ENCODE data around the gene TMEM175.
"Not testable (repeated sequence)": the region's sequence is repeated elsewhere in the genome, so short reads cannot be mapped to it uniquely, and the experiment has no call there.

The TMEM175 gene

DNA sequence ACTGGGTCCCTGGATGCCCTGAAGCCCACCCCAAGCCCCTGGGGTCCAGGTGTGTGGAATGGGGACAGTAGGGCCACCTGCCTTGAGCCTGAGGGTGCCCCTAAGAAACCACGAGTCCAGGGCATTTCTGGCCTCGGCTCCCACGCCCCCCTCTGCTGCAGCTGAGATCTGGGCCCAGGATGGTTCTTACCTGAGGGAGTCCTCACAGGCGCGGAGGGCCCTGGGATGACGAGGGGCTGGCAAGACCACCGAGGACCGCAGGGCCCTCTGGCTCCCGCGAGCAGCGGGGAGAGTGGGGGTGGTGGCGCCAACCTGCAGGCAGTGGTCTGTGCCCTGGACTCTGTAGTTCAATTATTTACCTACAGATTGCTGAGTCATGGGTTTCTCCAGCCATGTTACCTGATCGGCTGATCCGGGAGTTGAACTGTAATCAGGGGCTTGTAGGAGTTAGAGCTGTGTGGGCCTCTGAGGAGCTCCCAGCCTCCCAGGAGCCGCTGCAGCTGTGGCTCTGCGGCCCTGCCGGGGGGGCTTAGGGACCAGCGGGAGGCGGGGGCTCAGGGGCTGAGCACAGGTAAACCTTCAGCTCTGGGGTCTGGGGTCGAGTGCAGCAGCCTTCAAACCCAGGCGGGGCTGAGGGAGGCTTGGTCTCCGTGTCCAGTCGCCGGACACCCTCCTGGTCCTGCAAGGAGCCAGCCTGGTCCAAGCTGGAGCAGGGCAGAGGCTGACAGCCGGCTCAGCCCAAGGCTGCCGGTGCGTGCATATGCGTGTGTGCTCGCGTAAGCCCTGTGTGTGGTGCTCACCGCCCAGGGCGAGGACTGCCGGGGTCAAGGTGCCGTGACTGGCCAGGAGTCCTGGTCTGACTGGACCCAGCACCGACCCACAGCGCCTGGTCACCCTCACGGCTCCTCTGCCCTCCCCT is 61.1 kb downstream of the TMEM175 start, which contains the start of gene SLC26A1:
SLC26A1 (minus strand) TSS at position 294 of the 919 bp plus-strand sequence. CDS start 1,701 bp downstream, outside the sequence.
- DNase-seq = no peak

DNA sequence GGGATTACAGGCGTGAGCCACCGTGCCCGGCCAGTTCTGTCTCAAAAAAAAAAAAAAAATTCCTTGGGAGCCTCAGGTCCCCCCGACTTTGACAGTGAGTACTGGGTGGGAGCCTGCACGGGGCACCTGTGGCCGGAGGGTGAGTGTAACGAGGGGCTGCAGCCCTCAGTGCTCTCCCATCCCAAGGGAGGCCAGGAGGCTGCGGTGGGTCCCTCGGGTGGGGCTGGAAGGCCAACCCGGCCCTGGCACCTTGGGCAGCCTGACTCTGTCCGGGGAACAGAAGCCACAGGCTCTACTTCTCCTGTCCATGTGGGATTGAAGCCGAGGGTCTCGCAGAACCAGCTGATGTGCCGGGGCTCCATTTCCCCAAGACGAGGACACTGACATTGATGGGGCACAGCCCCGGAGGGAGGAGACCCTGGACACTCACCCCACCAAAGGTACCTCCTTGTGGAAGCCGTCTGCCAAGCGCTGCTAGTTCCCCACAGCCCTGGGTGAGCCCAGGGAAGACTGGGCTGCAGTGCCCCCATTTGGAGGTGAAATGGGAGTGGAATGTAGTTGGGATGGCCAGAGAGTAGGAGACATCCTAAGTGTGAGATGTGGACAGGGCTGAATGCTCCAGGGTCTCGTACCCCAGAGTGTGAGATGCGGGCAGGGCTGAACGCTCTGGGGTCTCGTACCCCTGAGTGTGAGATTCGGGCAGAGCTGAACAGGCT is 63.2 kb downstream of the TMEM175 start:
- no peak for DNase-seq

DNA sequence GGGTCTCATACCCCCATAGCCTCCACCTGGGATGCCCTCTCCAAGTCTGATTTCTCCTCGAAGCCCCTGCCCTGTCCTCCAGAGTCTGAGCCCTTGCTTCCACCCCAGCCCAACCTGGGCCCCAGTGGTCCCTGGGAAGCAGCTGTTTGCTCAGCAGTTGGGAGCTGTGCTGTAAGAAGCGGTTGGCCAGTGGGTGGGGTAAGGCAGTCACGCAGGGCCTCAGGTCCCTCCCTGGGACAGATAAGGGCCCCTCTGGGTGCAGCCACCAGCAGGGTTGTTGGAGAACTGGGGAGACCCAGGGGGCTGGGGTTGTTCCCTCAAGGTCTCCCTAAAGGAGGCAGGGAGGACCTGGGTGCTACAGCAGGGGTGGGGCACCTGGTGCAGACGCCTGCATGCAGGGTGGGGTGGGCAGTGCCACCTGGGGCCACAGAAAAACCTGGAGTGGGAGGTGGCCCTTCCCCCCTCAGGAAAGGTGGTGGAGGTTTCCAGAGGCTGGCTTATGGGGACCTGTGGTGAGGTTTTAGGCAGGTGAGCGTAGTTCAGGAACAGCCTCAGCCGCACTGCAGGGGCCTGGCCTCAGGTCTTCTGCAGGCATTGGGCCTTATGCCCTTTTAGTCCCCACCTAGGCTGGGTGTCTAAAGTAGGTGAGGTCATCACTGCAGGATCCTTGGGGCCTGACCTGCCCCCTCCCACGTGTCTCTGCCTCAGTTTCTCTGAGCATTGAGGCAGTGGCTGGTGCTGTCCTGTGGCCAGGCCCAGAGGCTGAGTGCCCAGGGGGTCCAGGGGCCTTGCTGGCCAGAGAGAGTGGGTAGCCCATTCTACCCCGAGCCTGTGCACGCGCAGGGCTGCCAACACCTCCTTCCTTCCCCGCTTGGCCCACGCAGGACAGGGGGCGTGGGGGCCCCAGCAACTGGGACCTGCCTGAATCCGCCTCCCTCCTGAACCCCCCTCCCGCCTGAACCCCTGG is 64.1 kb downstream of the TMEM175 start:
- no peak for DNase-seq

DNA sequence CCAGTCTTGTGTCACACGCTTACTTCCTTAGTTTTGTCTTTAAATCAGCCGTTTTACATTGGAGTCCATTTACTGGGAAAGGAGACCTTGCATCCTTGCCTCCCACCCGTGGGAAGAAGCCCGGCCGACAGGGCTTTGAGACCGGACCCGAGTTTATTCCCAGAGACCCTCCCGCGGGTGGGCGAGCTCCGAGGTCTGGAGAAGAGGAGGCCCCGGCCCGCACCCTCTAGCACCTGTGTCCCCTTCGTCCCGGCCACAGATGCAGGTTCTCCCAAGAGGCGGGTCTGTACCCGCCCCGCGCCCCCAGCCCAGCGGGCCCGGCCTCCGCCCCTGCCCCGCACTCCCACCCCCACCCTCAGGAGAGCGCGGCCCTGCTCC is 64.7 kb downstream of the TMEM175 start:
- DNase-seq = no peak

DNA sequence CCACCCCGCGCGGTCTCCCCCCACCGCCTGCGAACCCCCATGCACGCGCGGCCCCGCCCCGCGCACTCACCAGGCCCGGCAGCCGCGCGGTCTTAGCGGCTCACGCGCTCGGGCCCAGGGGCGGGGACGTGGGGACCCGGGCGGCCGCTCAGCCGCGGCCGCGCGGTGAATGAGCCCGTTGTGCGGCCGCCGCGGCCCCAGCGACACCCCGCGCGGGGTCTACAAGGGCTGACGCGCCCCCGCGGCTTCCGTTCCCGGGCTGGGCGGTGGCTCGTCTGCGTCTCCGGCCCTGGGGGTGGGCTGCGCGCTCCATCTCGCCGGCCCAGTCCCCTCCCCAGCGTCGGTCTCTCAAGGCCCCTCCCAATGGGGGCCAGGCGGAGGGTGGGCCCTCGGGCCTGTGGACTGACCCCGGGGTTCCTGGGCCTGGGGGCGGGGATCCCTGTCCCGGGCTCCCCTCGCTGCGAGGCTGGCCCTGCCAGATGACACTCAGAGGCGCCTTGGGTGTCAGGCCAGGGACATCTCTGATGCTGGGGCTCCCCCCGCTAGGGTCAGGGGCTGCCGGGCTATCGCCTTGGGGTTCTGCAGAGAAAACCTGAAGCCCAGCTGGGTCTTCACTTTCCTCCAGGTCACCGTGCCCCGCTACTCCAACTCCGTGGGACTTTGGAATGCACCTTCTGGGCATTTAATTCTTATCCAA is 65.3 kb downstream of the TMEM175 start:
- no peak for DNase-seq

DNA sequence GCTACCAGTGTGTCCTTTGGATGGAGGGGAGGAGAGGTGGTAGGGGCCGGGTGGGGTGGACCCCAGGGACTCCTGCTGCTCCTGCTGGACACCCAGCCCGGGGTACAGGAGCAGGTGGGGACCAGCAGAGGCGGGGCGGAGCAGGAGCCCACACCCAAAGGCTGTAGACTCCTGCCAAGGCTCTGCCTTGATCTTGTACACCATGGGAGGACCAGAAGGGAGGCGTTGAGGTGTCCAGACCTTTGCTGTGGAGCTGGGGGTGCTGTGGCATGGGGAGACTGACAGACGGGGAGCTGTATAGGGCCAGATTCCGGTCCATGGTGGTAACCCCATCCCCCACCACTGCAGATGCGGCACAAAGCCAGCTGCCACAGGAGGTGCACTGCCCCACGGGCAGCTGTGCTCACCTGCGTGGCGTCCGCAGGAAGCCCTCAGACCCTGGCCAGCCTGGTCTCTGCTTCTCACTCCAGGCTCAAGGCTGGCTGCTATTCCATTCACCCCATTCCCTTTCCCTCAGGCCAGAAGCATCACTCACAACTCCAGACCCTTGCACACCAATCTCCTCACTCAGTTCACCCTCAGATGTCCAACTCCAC is 65.9 kb downstream of the TMEM175 start:
- no peak for DNase-seq

DNA sequence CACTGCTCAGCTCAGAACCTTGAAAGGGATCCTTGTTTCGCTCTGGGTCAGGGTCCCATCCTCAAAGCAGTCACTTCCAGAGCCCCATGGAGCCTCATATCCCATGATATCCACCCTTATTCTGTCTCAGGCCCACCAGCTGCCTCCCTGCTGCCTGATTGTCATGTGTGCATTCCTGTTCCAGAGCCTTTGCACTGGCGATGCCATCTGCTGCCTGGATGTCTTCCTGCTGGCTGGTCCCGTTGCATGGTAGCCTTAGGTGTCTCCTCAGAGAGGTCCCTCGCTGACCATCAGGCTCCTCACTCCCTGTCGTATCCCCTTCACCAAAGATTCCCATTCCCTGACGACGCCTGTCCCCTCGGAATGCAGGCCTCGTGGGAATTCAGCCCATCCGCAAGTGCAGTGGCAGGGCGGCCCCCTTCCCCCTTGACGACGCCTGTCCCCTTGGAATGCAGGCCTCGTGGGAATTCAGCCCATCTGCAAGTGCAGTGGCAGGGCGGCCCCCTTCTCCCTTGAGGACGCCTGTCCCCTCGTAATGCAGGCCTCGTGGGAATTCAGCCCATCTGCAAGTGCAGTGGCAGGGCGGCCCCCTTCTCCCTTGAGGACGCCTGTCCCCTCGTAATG is 67.1 kb downstream of the TMEM175 start:
- not testable (repeated sequence) for DNase-seq

DNA sequence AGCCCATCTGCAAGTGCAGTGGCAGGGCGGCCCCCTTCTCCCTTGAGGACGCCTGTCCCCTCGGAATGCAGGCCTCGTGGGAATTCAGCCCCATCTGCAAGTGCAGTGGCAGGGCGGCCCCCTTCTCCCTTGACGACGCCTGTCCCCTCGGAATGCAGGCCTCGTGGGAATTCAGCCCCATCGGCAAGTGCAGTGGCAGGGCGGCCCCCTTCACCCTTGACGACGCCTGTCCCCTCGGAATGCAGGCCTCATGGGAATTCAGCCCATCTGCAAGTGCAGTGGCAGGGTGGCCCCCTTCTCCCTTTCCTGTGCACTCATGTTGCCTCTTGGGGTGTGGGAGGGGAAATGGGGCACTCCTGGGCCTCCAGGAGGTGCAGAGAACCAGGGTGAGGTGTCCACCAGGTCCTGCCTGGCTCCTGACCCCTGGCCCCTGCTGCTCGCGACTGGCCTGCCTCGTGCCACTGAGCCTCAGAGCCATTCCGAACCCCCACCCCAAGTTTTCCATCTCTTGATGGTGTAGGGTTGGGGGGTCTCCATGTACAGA is 67.7 kb downstream of the TMEM175 start:
- DNase-seq = no peak

DNA sequence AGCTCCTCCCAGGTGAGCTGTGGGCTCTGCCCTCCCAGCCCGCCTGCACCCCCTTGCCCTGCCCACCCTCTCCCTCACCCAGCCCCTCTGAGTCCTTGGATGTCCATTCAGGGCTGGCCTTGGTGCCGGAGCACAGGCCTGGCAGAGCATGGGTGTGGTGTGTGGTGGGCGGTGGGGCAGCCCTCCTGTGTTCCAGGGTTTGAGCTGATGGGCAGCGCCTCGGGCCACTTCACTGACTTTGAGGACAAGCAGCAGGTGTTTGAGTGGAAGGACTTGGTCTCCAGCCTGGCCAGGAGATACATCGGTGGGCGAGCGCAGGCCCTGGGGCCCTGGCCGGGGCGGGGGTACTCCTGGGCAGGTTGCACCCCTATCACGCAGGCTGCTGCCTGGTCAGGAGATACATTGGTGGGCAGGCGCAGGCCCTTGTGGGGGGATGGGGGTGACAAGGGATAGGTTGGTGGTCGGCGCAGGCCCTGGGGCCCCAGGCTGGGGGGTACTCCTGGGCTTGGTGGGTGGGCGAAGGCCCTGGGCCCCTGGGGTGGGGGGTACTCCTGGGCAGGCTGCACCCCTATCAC is 68.5 kb downstream of the TMEM175 start:
- DNase-seq = no peak

DNA sequence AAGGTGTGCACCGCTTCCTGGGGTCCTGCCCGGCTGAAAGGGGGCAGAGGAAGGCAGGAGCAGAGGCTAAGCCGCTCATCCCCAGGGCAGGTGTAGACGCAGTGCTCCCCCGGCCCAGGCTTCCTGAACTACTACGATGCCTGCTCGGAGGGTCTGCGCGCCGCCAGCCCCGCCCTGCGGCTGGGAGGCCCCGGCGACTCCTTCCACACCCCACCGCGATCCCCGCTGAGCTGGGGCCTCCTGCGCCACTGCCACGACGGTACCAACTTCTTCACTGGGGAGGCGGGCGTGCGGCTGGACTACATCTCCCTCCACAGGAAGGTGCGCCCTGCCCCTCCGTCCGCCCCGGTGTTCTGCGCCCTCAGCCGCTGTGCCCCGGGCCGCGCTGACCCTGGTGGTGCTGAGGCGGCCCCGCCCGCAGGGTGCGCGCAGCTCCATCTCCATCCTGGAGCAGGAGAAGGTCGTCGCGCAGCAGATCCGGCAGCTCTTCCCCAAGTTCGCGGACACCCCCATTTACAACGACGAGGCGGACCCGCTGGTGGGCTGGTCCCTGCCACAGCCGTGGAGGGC is 69.4 kb downstream of the TMEM175 start:
- DNase-seq = no peak

DNA sequence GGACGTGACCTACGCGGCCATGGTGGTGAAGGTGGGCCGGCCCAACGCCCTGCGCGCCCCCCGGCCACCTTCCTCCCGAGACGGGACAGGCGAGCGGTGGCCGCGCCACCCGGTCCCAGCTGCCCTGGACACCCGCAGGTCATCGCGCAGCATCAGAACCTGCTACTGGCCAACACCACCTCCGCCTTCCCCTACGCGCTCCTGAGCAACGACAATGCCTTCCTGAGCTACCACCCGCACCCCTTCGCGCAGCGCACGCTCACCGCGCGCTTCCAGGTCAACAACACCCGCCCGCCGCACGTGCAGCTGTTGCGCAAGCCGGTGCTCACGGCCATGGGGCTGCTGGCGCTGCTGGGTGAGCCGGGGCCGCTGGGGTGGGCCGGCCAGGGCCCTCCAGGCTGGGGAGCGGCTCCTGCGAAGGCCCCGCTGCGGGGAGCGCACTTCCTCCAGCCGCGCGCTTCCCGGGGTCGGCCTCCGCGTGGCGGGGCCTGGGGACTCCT is 69.9 kb downstream of the TMEM175 start:
- DNase-seq = no peak

DNA sequence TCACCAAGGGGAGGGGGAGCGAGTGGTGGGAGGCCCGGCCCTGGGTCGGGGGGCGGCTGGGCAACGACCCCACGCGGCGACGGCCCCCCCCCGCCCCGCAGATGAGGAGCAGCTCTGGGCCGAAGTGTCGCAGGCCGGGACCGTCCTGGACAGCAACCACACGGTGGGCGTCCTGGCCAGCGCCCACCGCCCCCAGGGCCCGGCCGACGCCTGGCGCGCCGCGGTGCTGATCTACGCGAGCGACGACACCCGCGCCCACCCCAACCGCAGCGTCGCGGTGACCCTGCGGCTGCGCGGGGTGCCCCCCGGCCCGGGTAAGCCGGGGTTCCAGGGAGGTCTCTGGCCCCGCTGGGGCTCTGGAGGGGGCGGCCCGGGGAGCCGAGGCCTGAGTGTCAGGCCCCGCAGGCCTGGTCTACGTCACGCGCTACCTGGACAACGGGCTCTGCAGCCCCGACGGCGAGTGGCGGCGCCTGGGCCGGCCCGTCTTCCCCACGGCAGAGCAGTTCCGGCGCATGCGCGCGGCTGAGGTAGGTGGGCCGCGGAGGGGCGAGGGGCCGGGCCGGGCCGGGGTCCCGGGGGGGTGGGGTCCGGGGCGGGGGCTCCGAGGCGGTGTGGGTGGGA is 70.5 kb downstream of the TMEM175 start:
- DNase-seq = no peak

DNA sequence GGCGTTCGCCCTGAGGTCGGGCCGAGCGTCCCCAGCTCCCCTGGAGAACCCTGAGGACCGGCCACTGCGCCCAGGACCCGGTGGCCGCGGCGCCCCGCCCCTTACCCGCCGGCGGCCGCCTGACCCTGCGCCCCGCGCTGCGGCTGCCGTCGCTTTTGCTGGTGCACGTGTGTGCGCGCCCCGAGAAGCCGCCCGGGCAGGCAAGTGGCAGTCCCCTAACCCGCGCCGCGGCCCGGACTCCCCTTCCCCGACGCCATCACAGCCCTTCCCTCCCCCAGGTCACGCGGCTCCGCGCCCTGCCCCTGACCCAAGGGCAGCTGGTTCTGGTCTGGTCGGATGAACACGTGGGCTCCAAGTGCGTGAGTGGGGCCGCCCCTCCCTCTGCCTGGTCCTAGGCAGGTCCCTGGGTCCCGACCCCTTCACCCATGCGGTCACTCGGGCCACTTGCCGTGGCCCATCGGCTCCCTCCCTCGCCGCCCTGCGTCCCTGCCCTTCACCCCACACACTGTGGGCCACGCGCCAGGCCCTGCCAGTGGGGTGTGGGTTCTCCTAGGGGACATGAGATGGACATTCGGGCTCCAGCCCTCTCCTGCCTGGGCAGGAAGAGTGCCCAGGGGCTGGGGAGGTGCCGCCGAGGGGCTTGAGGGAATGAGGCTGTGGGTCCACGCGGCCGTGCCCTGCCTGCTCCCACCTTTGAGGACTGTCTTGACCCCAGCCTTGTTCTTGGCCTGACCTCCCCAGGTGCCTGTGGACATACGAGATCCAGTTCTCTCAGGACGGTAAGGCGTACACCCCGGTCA is 71.2 kb downstream of the TMEM175 start:
- DNase-seq = no peak

DNA sequence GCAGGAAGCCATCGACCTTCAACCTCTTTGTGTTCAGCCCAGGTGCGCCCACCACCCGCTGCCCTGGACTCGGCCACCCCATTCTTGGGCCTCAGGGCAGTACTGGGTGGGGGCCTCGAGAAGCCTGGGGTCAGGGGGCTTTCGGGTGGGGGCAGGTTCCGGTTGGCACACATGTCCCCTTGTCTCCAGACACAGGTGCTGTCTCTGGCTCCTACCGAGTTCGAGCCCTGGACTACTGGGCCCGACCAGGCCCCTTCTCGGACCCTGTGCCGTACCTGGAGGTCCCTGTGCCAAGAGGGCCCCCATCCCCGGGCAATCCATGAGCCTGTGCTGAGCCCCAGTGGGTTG is 71.8 kb downstream of the TMEM175 start:
- DNase-seq = no peak

DNA sequence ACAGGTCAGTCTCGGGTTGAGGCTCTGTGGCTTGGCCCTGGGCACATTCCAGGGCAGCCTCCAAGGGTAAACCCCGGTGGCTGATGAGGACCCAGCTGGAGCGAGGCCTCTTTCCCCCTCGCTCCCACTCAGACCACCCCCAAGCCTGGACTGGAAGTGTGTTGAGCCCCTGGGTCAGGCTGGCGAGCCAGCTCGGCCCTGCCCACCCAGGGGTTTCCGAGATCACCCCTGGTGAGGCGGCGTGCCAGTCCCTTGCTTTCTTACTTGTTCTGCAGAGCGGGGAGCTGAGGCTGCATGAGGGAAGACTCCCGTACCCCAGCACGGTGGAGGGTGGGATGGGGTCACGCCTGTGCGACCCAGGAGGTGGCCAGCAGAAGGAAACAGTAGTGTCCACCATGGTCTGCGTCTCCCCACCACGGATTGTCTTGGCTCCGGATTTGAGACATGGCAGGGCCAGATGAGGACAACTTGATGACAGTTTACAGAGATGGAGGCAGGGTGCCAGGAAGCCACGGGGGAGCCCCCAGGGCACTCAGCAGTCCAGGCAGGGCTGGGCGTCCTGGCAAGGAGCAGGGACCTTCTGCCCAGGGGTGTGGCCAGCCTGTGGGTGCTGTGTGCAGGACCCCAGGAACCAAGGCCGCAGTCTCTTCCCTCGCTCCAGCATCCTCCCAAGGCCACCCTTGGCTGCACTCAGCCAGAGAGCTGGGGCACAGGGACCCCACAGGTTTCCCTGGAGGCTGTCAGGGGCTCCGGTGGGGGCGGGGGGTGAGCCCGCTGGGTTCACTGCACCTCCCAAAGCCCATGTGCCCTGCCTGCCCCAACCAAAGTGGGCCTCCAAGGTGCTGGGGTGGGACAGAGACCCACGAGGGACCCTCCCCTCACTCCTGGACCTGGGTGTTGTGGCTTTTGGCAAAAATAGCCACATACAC is 72.6 kb downstream of the TMEM175 start:
- DNase-seq = no peak

DNA sequence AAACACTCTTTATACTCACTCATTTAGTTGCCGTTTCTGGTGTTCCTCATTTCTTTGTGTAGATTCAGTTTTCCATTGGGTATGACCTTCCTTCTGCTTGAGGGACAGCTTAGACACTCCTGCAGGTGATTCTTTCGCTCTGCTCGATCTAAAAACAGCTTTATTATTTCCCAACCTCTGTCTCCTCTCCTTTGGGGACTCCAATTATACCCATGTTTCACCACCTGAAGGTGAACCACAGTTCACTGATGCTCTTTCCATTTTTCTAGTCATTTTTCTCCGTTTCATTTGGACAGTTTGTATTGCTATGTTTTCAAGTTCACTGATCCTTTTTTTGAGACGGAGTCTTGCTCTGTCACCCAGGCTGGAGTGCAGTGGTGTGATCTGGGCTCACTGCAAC is 74.6 kb downstream of the TMEM175 start:
- DNase-seq = no peak
